Common myeloid progenitor, CD34-positive (primary cell): Measurements from ENCODE around the gene SRXN1.

Experiments used
- CTCF ChIA-PET: fragments of 350-600 bp; sonication (Branson Sonifier 250); formaldehyde crosslinking; loops from one replicate; lab custom pipeline; 2021; ENCODE audit warnings: antibody characterized with exemption; lab: Charles Lee
- POLR2A ChIA-PET: fragments of 350-600 bp; sonication (Branson Sonifier 250); formaldehyde crosslinking; loops from one replicate; lab custom pipeline; 2021; ENCODE audit warnings: antibody characterized with exemption; lab: Charles Lee
- DNase-seq, 3 donors: peaks; one replicate each; pipeline versions ENCODE4 v3.0.0 to v3.0.0-alpha.2; 2013
- H3K27ac ChIP-seq, 2 experiments: 1 replicate in 1 of 2; 2 replicates in 1 of 2; pipeline ENCODE4 v1.7.0; 2013; ENCODE audit warnings: inconsistent platforms in 2 of 2, low read length in 2 of 2, mild to moderate bottlenecking in 2 of 2, low read depth in 1 of 2, moderate library complexity in 1 of 2; ENCODE audit not compliant: severe bottlenecking in 2 of 2, insufficient read depth in 1 of 2, poor library complexity in 1 of 2
- H3K27me3 ChIP-seq, 5 experiments: replicated peaks in 2 of 5; 1 replicate in 3 of 5; 2 replicates in 2 of 5; pipeline versions ENCODE4 v1.6.1 to v1.7.0; 2013; ENCODE audit warnings: low read length in 4 of 5, mild to moderate bottlenecking in 2 of 5, moderate library complexity in 2 of 5, inconsistent platforms in 1 of 5; ENCODE audit not compliant: insufficient read depth in 5 of 5, control insufficient read depth in 4 of 5
- H3K36me3 ChIP-seq, 4 experiments: 1 replicate in 2 of 4; 2 replicates in 2 of 4; pipeline versions ENCODE4 v1.6.1 to v1.7.0; 2013; ENCODE audit warnings: low read length in 3 of 4, control low read depth in 1 of 4, mild to moderate bottlenecking in 1 of 4; ENCODE audit not compliant: control insufficient read depth in 4 of 4, insufficient read depth in 4 of 4
- H3K4me1 ChIP-seq, 4 experiments: 1 replicate in 3 of 4; 2 replicates in 1 of 4; pipeline versions ENCODE4 v1.6.1 to v1.7.1; 2013; ENCODE audit warnings: low read length in 3 of 4, mild to moderate bottlenecking in 3 of 4, control low read depth in 1 of 4, inconsistent platforms in 1 of 4, moderate library complexity in 1 of 4; ENCODE audit not compliant: control insufficient read depth in 4 of 4, insufficient read depth in 4 of 4; ENCODE audit errors: control extremely low read depth in 1 of 4
- H3K4me3 ChIP-seq, 7 experiments: 1 replicate in 4 of 7; 2 replicates in 3 of 7; pipeline versions ENCODE4 v1.5.1 to v1.7.0; 2013; ENCODE audit warnings: mild to moderate bottlenecking in 7 of 7, low read length in 6 of 7, moderate library complexity in 6 of 7, inconsistent platforms in 2 of 7, low read depth in 2 of 7, control low read depth in 1 of 7; ENCODE audit not compliant: insufficient read depth in 4 of 7, control insufficient read depth in 1 of 7; ENCODE audit errors: extremely low read depth in 1 of 7
- H3K9me3 ChIP-seq, 5 experiments: 1 replicate in 4 of 5; 2 replicates in 1 of 5; pipeline versions ENCODE4 v1.6.1 to v1.7.1; 2013; ENCODE audit warnings: low read length in 4 of 5, mild to moderate bottlenecking in 2 of 5, inconsistent platforms in 1 of 5, low read depth in 1 of 5, moderate library complexity in 1 of 5; ENCODE audit not compliant: control insufficient read depth in 4 of 5, insufficient read depth in 2 of 5; ENCODE audit errors: control extremely low read depth in 1 of 5
- WGBS: methylation state at CpG from one replicate; pipeline ENCODE4 v1.1.5; 2013; ENCODE audit not compliant: insufficient coverage; 5-methylcytosine and 5-hydroxymethylcytosine counted together

The SRXN1 gene

GRCh38 chr20:651713-652614 is 1.0 kb downstream of the SRXN1 start:
- Histone ChIP-seq H3K9me3 (peaks cover 0 to 1% (median 0%) of the 10 kb centered on the region in 5 experiments), H3K4me1 (peaks cover 9 to 23% (median 23%) of the 10 kb centered on the region in 4 experiments), H3K36me3 (peaks cover 0 to 35% (median 15%) of the 10 kb centered on the region in 4 experiments), H3K4me3 (peak overlapping the region in 6 of 7 experiments; percentile 43 to 76 (median 66)), H3K27ac (peak overlapping the region in 1 of 2 experiments; percentile 58), H3K27me3 (no peaks in the 10 kb centered on the region)
- CTCF ChIA-PET, result interaction anchor here (0.8 to 10.9 kb wide), 6 partner anchors 13 to 89 kb away, joined by 3 to 146 read pairs (median 4); no protein-coding TSS in a partner anchor
- 64% methylated on average over 17 of the region's 20 CpGs for WGBS
- DNase-seq, result peak in 1 of 3 donors; percentile 40
- POLR2A ChIA-PET, result interaction anchor here (0.6 kb wide), 1 partner anchor 114 kb away, joined by 4 read pairs; no protein-coding TSS in a partner anchor

- Histone ChIP-seq H3K4me1 (peaks cover 9 to 23% (median 23%) of the 10 kb centered on the region in 4 experiments), H3K36me3 (peaks cover 0 to 36% (median 16%) of the 10 kb centered on the region in 4 experiments), H3K9me3 (peaks cover 0 to 1% (median 0%) of the 10 kb centered on the region in 5 experiments), H3K27ac (no peak overlapping the region), H3K4me3 (no peak overlapping the region), H3K27me3 (no peaks in the 10 kb centered on the region)
- CTCF ChIA-PET, result interaction anchor here (0.8 to 10.9 kb wide), 5 partner anchors 14 to 90 kb away, joined by 3 to 146 read pairs (median 3); no protein-coding TSS in a partner anchor
- 96% methylated on average over 5 of the region's 5 CpGs for WGBS
- POLR2A ChIA-PET, result no interaction called here
- DNase-seq, result no peak
Observed at GRCh38 chr20:650954-651353, 2.0 kb downstream of the SRXN1 start.

- POLR2A ChIA-PET, result no interaction called here
- Histone ChIP-seq H3K27me3 (no peaks in the 10 kb centered on the region), H3K4me3 (no peak overlapping the region), H3K27ac (no peak overlapping the region), H3K36me3 (peaks cover 0 to 36% (median 16%) of the 10 kb centered on the region in 4 experiments), H3K4me1 (peaks cover 9 to 26% (median 26%) of the 10 kb centered on the region in 4 experiments), H3K9me3 (peaks cover 0 to 1% (median 0%) of the 10 kb centered on the region in 5 experiments)
- CTCF ChIA-PET, result interaction anchor here (0.8 to 10.9 kb wide), 4 partner anchors 15 to 87 kb away, joined by 3 to 146 read pairs (median 3); no protein-coding TSS in a partner anchor
- DNase-seq, result no peak
- WGBS, result 96% methylated on average over 5 of the region's 5 CpGs
Observed at GRCh38 chr20:650281-650680, 2.7 kb downstream of the SRXN1 start.

- Histone ChIP-seq H3K27ac (no peak overlapping the region), H3K9me3 (peaks cover 0 to 1% (median 0%) of the 10 kb centered on the region in 5 experiments), H3K4me1 (peaks cover 1 to 17% (median 14%) of the 10 kb centered on the region in 4 experiments), H3K36me3 (peaks cover 0 to 36% (median 16%) of the 10 kb centered on the region in 4 experiments), H3K4me3 (no peak overlapping the region), H3K27me3 (peaks cover 0 to 5% (median 0%) of the 10 kb centered on the region in 5 experiments)
- WGBS, result 100% methylated on average over 1 of the region's 2 CpGs
- POLR2A ChIA-PET, result no interaction called here
- CTCF ChIA-PET, result interaction anchor here (1.0 to 10.9 kb wide), 15 partner anchors 9 to 93 kb away, joined by 3 to 146 read pairs (median 4); partner anchors contain the start of gene TCF15
- DNase-seq, result no peak
Observed at GRCh38 chr20:647479-648019, 5.5 kb downstream of the SRXN1 start.

- H3K36me3 ChIP-seq, result peaks cover 0 to 36% (median 16%) of the 10 kb centered on the region in 4 experiments
- H3K9me3 ChIP-seq, result peaks cover 0 to 1% (median 0%) of the 10 kb centered on the region in 5 experiments
- no peak overlapping the region for H3K4me3 ChIP-seq
- H3K27ac ChIP-seq, result no peak overlapping the region
- peaks cover 0 to 12% (median 8%) of the 10 kb centered on the region in 4 experiments for H3K4me1 ChIP-seq
- peaks cover 0 to 5% (median 0%) of the 10 kb centered on the region in 5 experiments for H3K27me3 ChIP-seq
- 100% methylated on average over 1 of the region's 2 CpGs for WGBS
- no peak for DNase-seq
- ChIA-PET CTCF (interaction anchor here (0.6 to 10.9 kb wide), 18 partner anchors 10 to 1325 kb away, joined by 3 to 146 read pairs (median 4); partner anchors contain the start of gene TCF15), POLR2A (no interaction called here)
Observed at GRCh38 chr20:646868-647233, 6.1 kb downstream of the SRXN1 start.

- no peak overlapping the region for H3K27ac ChIP-seq
- peaks cover 0 to 36% (median 16%) of the 10 kb centered on the region in 4 experiments for H3K36me3 ChIP-seq
- POLR2A ChIA-PET, result interaction anchor here (1.0 kb wide), 1 partner anchor 78 kb away, joined by 6 read pairs; no protein-coding TSS in a partner anchor
- H3K4me3 ChIP-seq, result no peak overlapping the region
- whole genome bisulfite sequencing, result 95% methylated on average over 7 of the region's 10 CpGs
- H3K27me3 ChIP-seq, result peaks cover 0 to 5% (median 0%) of the 10 kb centered on the region in 5 experiments
- peaks cover 0 to 10% (median 6%) of the 10 kb centered on the region in 4 experiments for H3K4me1 ChIP-seq
- CTCF ChIA-PET, result interaction anchor here (0.6 to 10.9 kb wide), 35 partner anchors 9 to 1325 kb away, joined by 3 to 146 read pairs (median 4); partner anchors contain the start of genes CSNK2A1 and TCF15
- H3K9me3 ChIP-seq, result peaks cover 0 to 1% (median 0%) of the 10 kb centered on the region in 5 experiments
- DNase-seq, result no peak
Observed at GRCh38 chr20:646107-646867, 6.7 kb downstream of the SRXN1 start.
